Activated CD4-positive, alpha-beta memory T cell treated with anti-CD3 and anti-CD28 coated beads, Interleukin-2, amount 10 ng/mL, durations not matched to agents 7 days and 5 days (primary cell): ENCODE results near the gene NPB. TPM values are rescaled to one million over a fixed set of nuclear protein-coding genes. Genes with fewer than 3 reads are reported as not detected.

Source experiments
- CTCF ChIA-PET: fragments of 350-600 bp; sonication (Branson Sonifier 250); formaldehyde crosslinking; loops from one replicate; lab custom pipeline; 2021; ENCODE audit warnings: antibody characterized with exemption, inconsistent platforms; lab: Charles Lee
- POLR2A ChIA-PET: fragments of 350-600 bp; sonication (Branson Sonifier 250); formaldehyde crosslinking; loops from one replicate; lab custom pipeline; 2021; ENCODE audit warnings: antibody characterized with exemption; lab: Charles Lee
- DNase-seq: peaks from one replicate; pipeline ENCODE4 v3.0.0-alpha.2; 2020
- H3K27ac Mint-ChIP-seq: one replicate; pipeline ENCODE4 v1.8.0; 2021; ENCODE audit warnings: mild to moderate bottlenecking, mixed read lengths
- H3K27me3 Mint-ChIP-seq: one replicate; pipeline ENCODE4 v1.8.0; 2021; ENCODE audit warnings: mixed read lengths
- H3K36me3 Mint-ChIP-seq: one replicate; pipeline ENCODE4 v1.8.0; 2021; ENCODE audit warnings: low read depth, mixed read lengths
- H3K4me1 Mint-ChIP-seq: one replicate; pipeline ENCODE4 v1.8.0; 2021; ENCODE audit warnings: mixed read lengths
- H3K4me3 Mint-ChIP-seq: one replicate; pipeline ENCODE4 v1.8.0; 2021; ENCODE audit warnings: mild to moderate bottlenecking, mixed read lengths
- H3K9me3 Mint-ChIP-seq: one replicate; pipeline ENCODE4 v1.8.0; 2021; ENCODE audit warnings: mixed read lengths
- total RNA-seq, 2 experiments: library from RNA; stranded (reverse); gene quantifications; one replicate each; pipeline ENCODE4 v1.2.3, GENCODE V29; 2021

The NPB gene
- total RNA-seq, 2 experiments from 2014 or later, result 0.38 TPM; not detected in 1

GRCh38 chr17:81934850-81935708 is 33.0 kb downstream of the NPB start:
- DNase-seq, result no peak
- Mint-ChIP-seq H3K36me3 (no peaks in the 10 kb centered on the region), H3K27me3 (no peaks in the 10 kb centered on the region), H3K27ac (no peak overlapping the region), H3K4me3 (no peak overlapping the region), H3K9me3 (no peaks in the 10 kb centered on the region), H3K4me1 (peaks cover 16% of the 10 kb centered on the region)
- ChIA-PET CTCF (no interaction called here), POLR2A (interaction anchor here (0.6 to 1.3 kb wide), 2 partner anchors 8 to 55 kb away, joined by 3 read pairs; partner anchors contain the start of gene MAFG)

GRCh38 chr17:81935709-81936084 is 33.7 kb downstream of the NPB start:
- Mint-ChIP-seq H3K27me3 (no peaks in the 10 kb centered on the region), H3K9me3 (no peaks in the 10 kb centered on the region), H3K27ac (no peak overlapping the region), H3K36me3 (no peaks in the 10 kb centered on the region), H3K4me1 (peaks cover 16% of the 10 kb centered on the region), H3K4me3 (peak overlapping the region; percentile 65)
- DNase-seq, result no peak
- CTCF ChIA-PET, result interaction anchor here (1.6 kb wide), 1 partner anchor 18 kb away, joined by 4 read pairs; no protein-coding TSS in a partner anchor
- POLR2A ChIA-PET, result interaction anchor here (0.6 to 1.4 kb wide), 6 partner anchors 9 to 69 kb away, joined by 3 to 5 read pairs (median 3); partner anchors contain the start of genes MAFG and SIRT7

- peaks cover 16% of the 10 kb centered on the region for H3K4me1 Mint-ChIP-seq
- no peak for DNase-seq
- ChIA-PET POLR2A (interaction anchor here (1.0 kb wide), 1 partner anchor 69 kb away, joined by 3 read pairs; no protein-coding TSS in a partner anchor), CTCF (no interaction called here)
- no peak overlapping the region for H3K27ac Mint-ChIP-seq
- H3K36me3 Mint-ChIP-seq, result no peaks in the 10 kb centered on the region
- no peaks in the 10 kb centered on the region for H3K9me3 Mint-ChIP-seq
- H3K27me3 Mint-ChIP-seq, result no peaks in the 10 kb centered on the region
- no peak overlapping the region for H3K4me3 Mint-ChIP-seq
These were observed 37.2 kb downstream of the NPB start for GRCh38 chr17:81939218-81939617.

- CTCF ChIA-PET, result no interaction called here
- Mint-ChIP-seq H3K4me1 (peaks cover 16% of the 10 kb centered on the region), H3K27ac (no peak overlapping the region), H3K27me3 (no peaks in the 10 kb centered on the region), H3K36me3 (no peaks in the 10 kb centered on the region), H3K9me3 (no peaks in the 10 kb centered on the region), H3K4me3 (no peak overlapping the region)
- DNase-seq, result no peak
- POLR2A ChIA-PET, result interaction anchor here (1.0 kb wide), 1 partner anchor 70 kb away, joined by 3 read pairs; no protein-coding TSS in a partner anchor
These were observed 37.9 kb downstream of the NPB start for GRCh38 chr17:81939881-81940385.

GRCh38 chr17:81940538-81941483 is 38.8 kb downstream of the NPB start:
- Mint-ChIP-seq H3K36me3 (no peaks in the 10 kb centered on the region), H3K9me3 (no peaks in the 10 kb centered on the region), H3K27ac (no peak overlapping the region), H3K4me3 (no peak overlapping the region), H3K4me1 (peaks cover 13% of the 10 kb centered on the region), H3K27me3 (no peaks in the 10 kb centered on the region)
- CTCF ChIA-PET, result no interaction called here
- POLR2A ChIA-PET, result no interaction called here
- no peak for DNase-seq

- ChIA-PET POLR2A (no interaction called here), CTCF (no interaction called here)
- no peak overlapping the region for H3K27ac Mint-ChIP-seq
- no peaks in the 10 kb centered on the region for H3K36me3 Mint-ChIP-seq
- H3K4me1 Mint-ChIP-seq, result peaks cover 7% of the 10 kb centered on the region
- DNase-seq, result no peak
- no peaks in the 10 kb centered on the region for H3K9me3 Mint-ChIP-seq
- H3K4me3 Mint-ChIP-seq, result no peak overlapping the region
- no peaks in the 10 kb centered on the region for H3K27me3 Mint-ChIP-seq
These were observed 39.6 kb downstream of the NPB start for GRCh38 chr17:81941484-81942166.

- POLR2A ChIA-PET, result no interaction called here
- H3K4me1 Mint-ChIP-seq, result peaks cover 6% of the 10 kb centered on the region
- no peaks in the 10 kb centered on the region for H3K9me3 Mint-ChIP-seq
- no peak overlapping the region for H3K4me3 Mint-ChIP-seq
- no peak for DNase-seq
- H3K27me3 Mint-ChIP-seq, result no peaks in the 10 kb centered on the region
- CTCF ChIA-PET, result interaction anchor here (0.7 kb wide), 1 partner anchor 81 kb away, joined by 3 read pairs; no protein-coding TSS in a partner anchor
- H3K27ac Mint-ChIP-seq, result no peak overlapping the region
- no peaks in the 10 kb centered on the region for H3K36me3 Mint-ChIP-seq
These were observed 40.1 kb downstream of the NPB start for GRCh38 chr17:81942167-81942553.

GRCh38 chr17:81944858-81945257 is 42.8 kb downstream of the NPB start:
- CTCF ChIA-PET, result interaction anchor here (1.4 to 1.7 kb wide), 2 partner anchors 9 to 15 kb away, joined by 3 to 5 read pairs; no protein-coding TSS in a partner anchor
- no peaks in the 10 kb centered on the region for H3K27me3 Mint-ChIP-seq
- POLR2A ChIA-PET, result no interaction called here

GRCh38 chr17:81947189-81947588 is 45.2 kb downstream of the NPB start, which contains the start of gene MYADML2:
Gene MYADML2 (minus strand): TSS chr17:81947233. CDS start chr17:81941741, 5,492 bp downstream.
- Mint-ChIP-seq H3K4me3 (no peak within 1 kb of the TSS), H3K4me1 (no peaks in the 10 kb centered on the region), H3K36me3 (no peaks in the 10 kb centered on the region), H3K9me3 (no peaks in the 10 kb centered on the region), H3K27ac (no peak within 1 kb of the TSS), H3K27me3 (peaks cover 2% of the 10 kb centered on the region)
- CTCF ChIA-PET, result no interaction called here
- POLR2A ChIA-PET, result no interaction called here
- no peak for DNase-seq

More at GRCh38 chr17:81944858-81945257, 42.8 kb downstream of the NPB start:
- Mint-ChIP-seq H3K27ac (no peak overlapping the region), H3K4me1 (no peaks in the 10 kb centered on the region), H3K9me3 (no peaks in the 10 kb centered on the region), H3K36me3 (no peaks in the 10 kb centered on the region), H3K4me3 (no peak overlapping the region)
- no peak for DNase-seq

- POLR2A ChIA-PET, result no interaction called here
- H3K27ac Mint-ChIP-seq, result no peak overlapping the region
- no peak for DNase-seq
- CTCF ChIA-PET, result no interaction called here
- no peaks in the 10 kb centered on the region for H3K36me3 Mint-ChIP-seq
- H3K4me1 Mint-ChIP-seq, result no peaks in the 10 kb centered on the region
- no peaks in the 10 kb centered on the region for H3K9me3 Mint-ChIP-seq
- H3K27me3 Mint-ChIP-seq, result peaks cover 5% of the 10 kb centered on the region
- no peak overlapping the region for H3K4me3 Mint-ChIP-seq
These were observed 46.8 kb downstream of the NPB start for GRCh38 chr17:81948635-81949378.

- Mint-ChIP-seq H3K36me3 (no peaks in the 10 kb centered on the region), H3K4me3 (no peak overlapping the region), H3K27ac (no peak overlapping the region), H3K9me3 (no peaks in the 10 kb centered on the region), H3K4me1 (no peaks in the 10 kb centered on the region), H3K27me3 (peaks cover 5% of the 10 kb centered on the region)
- POLR2A ChIA-PET, result interaction anchor here (1.2 kb wide), 1 partner anchor 223 kb away, joined by 3 read pairs; no protein-coding TSS in a partner anchor
- CTCF ChIA-PET, result no interaction called here
- DNase-seq, result no peak
These were observed 48.5 kb downstream of the NPB start for GRCh38 chr17:81950501-81950900.
